HG03097 (cell line): ENCODE results near the gene HDAC4.

Experiments
- ATAC-seq: cut with Tn5 transposase; IDR thresholded peaks from one replicate; pipeline ENCODE4 v1.9.1; 2021; ENCODE audit not compliant: unreplicated experiment, low FRiP score

Gene HDAC4

DNA sequence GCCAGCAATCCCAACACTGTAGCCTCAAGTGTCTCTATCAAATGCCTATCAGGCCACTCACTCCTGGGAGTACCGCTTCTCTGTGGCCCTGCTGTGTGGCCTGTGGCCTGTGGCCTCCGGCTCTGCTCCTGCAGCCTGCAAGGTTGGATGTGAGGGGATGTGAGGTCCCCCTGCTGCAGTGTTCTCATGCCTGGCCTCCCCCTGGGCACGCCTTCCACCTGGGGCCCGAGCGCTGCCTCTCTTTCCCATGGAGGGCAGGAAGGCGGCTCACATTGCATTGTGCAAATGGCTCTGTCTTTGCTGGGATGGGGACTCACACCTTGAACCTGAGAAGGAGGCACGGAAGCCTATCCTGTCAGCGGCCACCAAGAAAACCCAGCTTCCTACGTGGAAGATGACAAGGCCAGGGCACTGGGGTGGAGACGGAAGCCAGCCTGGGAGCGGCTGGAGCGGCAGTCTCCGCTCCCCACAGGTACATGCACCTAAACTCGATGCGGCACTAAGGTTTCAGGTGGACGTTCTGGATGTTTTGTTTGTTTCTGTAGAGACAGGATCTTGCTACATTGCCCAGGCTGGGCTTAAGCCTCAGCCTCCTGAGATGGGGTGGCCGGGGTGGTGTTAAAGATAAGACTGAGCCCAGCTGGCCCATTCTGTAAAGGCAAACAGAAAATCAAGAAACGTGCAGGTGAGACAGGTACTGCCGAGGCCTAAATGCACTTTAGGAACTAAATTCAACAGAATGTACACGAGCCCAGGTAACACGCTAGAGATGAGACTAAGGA is 140.1 kb downstream of the HDAC4 start:
- no peak for ATAC-seq

DNA sequence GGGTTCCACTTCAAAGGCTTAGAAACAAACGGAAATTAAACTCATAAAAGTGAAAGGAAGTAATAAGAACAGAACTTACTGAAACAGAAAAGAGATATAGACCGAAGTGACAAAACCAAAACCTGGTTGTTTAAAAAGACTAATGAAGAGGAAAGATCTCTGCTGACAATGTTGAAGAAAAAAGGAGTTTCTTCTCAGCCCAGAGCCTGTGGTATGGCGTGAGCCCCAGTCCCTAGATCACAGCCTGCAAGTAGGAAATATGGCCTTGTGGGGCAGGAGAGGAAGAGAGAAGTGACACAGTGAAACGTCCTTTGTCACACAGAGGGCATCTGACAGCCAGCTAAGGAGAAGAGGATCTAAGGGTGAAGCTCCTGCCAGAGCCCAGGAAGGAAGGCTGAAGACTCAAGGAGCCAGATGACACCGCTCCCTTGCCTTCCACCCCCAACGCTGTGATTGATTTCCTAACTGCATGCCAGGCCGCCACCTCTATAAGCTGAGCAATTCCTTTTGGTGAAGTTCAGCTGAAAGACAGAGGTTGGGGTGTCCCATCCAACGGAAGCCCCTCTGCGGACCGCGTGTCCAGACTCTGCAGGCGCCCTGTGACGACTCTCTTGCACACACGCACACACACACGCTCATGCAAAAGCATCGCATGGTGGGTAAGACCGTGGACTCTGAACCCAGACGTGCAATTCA is 141.1 kb downstream of the HDAC4 start:
- peak; percentile 68 for ATAC-seq

DNA sequence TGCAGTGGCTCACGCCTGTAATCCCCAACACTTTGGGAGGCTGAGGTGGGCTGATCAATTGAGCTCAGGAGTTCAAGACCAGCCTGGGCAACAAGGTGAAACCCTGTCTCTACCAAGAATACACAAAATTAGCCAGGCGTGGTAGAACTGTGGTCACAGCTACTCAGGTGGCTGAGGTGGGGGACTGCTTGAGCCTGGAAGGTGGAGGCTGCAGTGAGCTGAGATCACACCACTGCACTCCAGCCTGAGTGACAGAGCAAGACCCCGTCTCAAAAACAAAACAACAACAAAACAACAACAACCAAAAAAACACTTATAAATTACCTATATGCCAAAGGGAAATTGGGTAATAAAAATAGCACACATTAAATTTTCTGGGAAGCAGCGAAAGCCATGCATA is 141.6 kb downstream of the HDAC4 start:
- peak; percentile 47 for ATAC-seq

DNA sequence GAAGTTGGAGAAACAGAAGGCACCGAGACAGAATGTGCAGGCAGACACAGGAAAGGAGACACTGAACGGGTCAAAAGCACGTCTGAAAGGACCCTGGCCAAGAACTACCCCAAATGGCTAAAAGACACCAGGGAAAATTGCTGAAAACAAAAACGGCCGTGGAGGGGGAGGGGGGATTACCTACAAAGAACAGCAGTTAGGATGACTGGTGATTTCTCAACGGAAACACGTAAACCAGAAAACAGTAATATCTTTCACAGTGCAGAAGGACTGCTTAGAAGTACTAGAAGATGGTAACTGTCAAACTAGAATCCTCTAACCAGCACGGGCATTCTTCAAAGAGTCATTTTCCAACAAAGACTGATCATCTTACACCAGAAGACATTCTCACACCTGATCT is 142.6 kb downstream of the HDAC4 start:
- ATAC-seq, result no peak

DNA sequence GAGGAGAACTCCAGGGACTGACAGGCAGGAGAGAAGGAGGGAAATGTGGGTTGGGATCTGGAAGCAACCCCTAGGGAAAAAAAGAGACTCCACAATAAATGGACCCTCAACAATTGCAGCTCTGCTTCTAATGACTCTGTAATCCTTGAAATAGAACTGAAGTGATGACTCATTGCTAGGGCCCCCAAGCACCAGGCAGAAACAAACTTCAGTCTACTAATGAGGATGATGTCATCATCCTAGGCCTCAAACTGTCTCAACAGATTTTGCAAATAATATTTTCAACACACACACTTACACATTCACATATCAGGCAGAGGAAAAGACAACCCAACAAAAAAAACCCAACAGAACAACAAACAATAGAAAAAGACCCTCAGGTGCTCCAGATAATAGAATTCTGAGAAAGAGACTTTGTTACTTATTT is 143.3 kb downstream of the HDAC4 start:
- no peak for ATAC-seq

DNA sequence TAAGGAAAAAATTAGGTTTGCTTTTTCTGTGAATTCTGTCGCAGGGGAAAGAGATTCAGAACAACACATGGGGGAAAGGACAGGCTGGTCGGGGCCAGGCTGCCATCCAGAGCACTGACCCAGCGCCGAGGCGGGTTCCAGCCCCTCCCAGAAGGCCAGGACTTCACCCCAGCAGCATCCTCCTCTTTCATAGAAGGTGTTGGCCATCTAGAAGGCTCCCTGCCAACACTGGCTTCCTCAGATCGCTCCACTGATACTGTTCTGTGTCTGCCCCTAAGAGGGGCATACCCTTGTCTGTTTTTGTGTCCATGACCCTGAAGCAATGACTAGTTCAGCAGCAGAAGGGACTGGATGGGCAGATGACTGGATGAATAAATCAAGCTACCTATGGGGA is 144.5 kb downstream of the HDAC4 start:
- no peak for ATAC-seq

DNA sequence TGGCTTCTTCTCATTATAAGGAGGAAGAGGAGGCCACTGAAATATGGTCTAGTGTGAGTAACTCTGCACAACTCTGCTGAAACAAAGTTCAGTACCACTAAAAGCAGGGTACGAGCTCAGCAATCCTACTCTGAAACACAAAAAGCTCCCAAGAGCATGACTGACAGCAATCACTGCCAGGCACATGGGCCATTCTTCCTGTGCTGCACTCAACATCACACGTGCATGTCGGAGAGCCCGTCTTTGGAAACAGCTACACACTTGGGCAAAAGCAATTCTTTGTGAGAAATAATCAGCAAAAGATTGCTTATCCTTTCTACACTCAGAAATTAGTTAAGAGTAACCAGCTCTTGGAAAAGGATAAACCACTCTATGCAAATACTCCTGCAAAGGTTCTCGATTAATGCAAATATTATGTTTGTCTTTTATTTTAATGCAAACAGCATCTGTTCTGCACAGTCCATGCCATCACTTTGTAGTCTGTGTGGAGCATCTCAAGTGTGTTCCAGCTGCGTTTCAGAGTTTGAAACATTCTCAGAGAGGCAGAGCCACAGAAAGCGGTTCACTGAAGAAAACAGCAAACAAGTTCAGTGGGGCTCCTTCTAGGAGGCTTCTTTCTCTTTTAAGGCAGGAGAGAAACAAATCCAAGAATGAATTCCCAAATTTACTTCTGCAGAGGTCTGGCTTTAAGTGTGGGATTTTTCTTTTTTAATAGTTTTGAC is 145.0 kb downstream of the HDAC4 start:
- no peak for ATAC-seq

DNA sequence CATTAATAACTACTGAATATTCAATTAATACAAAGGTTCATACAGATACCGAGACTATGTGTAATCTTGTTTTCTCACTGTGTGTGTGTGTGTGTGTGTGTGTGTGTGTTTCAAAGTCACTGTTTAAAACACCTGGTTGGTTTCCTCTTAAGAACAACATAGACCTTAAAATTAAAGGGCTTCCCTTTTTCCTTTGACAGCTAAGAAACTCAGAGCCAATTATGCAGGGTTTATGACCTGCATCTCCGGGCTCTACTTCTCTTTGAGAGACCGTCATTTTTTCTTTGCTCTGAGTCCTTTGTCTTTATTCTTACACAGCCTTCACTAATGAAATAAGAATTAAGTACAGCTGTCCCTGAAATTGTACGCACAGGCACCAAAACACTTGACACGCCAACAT is 145.6 kb downstream of the HDAC4 start:
- ATAC-seq, result no peak

DNA sequence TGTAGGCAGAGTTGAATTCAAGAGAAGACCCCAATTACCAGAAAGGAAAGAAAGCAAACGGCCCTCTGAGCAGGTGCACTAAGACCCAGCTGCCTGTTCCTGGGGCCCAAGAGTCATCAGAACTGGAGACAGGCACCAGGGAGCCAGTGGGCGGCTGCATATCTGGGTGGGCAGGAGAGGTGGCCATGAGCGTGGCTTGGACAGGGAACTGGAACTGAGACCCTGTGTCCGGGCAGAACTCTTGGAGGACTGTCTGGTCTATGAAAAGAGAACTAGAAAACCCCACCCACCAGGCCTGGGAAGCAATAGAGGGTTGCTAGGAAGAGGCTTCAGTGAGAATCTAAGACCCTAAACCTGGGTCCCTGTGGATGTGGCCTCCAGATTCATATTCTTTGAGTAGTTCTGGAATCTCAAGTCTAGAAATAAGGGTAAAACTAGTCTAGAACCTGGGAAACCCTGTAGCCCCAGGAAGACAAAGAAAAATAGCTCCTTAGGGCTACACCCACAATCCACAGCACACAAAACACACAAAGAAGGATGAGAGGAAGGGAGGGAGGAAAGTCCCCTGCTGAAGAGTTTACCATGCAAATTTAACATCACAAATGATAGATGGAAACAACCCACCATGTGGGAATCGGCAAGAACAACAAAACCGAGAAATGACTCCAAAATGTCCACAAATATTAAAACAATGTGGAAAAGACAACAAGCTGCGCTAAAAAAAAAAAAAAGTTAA is 147.0 kb downstream of the HDAC4 start:
- no peak for ATAC-seq

DNA sequence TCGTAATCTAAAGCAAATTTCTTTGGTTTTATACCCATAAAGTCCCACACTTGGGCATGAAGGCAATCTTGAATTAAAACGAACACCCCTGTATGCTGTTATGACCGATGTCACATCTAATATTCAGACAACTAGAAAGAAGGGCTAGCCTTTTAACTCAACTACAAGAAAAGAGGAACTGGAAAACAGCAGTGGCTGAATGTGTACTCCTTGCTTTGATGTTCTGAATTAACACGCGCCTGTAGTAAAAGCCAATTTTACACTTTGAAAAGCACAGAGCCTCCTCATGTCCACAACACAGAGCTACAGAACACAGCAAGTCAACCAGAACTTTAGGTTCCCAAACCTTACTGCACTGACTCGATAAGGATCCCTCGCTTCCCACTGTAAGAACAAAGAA is 147.6 kb downstream of the HDAC4 start:
- ATAC-seq, result no peak

DNA sequence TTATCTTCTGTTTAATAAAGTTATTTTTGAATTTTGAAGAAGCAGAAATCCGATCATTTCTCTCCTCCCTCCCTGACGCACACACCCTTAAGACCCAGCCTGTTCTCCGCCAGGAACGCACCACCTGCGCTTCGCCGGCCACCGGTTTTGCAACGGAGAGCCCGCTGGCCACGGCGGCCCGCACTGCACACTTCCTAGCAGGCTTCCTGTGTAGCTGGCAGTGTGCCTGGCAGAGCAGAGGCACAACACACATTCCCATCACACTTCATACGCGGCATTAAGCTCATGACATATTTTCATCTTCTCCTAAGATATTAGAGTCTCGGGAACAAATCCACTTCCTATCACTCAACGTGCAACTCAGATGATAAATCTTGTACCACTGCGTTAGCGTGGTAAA is 148.0 kb downstream of the HDAC4 start:
- no peak for ATAC-seq

DNA sequence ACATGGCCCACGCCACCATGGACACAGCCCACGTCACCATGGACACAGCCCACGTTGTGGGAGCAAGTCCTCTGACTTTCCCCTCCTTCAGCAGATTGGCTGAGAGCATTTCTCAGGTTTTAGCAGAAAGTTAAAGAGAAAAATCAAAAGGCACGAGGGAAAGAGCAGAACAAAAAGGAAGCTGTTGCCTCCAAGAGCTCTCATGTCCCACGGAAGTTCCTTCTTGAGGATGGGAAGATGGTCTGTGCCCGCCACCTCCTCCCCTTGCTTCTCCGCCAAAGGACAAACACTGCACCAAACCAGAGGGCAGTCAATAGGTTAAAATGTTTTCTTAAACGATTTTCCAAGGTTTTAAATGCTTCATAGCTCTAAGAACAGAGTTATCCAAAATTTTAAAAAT is 148.4 kb downstream of the HDAC4 start:
- no peak for ATAC-seq

DNA sequence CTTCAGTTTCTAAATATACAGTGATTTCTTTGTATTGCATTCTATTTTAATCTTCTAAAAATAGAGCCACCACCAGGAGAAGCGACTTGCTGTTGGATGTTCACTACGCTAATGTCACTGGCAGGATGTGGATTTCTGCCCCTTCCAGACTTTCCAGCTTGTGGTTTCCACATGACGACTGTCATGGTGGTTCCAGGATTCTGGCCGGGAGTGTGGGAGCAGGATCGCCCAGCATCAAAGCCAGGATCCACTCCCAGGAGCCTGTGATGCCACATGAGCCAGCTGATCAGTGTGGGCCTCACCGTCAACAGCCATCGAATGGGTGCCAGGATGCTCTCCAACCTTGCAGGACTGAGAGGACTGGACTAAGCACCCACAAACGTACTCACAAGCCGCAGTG is 148.8 kb downstream of the HDAC4 start:
- no peak for ATAC-seq

DNA sequence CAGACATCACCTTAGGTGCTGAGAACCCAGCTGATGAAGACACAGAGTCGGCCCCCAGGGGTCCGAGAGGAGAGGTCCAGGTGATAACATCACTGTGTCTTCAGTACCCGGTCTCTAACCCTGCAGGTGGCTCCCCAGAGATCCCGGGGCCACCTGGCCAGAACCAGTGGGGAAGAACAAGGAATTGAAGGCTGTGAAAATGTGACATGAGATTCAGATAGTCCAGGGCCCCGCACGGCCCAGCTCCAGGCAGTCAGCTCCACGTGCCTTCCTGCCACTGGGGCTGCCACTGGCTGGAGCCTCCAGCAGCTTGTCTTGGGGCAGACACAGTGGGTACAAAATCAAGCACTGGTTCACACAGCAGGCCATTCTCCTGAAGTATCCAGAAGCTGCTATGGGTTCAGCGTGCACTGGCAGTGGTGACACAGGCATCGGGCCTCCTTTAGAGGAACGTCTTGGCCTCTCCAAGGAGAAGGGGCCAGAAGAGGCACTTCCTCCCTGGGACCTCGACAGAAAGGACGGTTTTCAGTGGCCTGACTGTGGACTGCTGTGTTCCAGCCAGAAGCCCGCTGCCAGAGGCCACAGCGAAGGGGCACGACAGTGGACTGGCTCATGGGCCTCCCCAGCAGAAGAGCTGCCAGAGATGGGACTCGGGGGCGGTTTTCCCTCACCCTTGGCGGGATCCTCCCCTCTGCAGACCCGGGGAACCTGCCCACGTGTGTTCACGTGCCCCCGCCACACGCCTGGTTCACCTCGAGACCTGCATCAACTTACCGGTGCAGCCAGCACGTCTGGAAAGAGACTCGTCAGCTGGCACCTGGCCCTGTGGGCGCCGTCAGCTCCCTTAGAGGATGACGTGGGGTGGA is 150.4 kb downstream of the HDAC4 start:
- no peak for ATAC-seq

DNA sequence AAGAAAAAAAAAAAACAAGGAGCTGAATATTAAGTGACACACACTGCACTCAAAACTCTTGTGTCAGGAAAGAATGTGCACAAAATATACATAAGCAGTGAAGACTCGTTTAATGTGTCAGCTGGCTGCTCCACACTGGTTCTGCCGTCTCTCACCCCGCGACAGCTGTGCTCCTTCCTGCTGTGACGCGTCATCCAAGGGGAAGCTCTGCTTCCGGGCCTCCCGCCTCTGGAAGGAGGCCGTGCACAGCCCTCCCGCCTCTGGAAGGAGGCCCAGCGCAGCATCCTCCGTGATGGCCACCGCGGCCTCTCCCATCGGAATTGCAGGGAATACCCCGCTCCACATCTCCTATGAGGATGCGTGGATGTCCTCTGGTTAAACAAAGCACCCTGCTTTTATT is 151.0 kb downstream of the HDAC4 start:
- no peak for ATAC-seq

DNA sequence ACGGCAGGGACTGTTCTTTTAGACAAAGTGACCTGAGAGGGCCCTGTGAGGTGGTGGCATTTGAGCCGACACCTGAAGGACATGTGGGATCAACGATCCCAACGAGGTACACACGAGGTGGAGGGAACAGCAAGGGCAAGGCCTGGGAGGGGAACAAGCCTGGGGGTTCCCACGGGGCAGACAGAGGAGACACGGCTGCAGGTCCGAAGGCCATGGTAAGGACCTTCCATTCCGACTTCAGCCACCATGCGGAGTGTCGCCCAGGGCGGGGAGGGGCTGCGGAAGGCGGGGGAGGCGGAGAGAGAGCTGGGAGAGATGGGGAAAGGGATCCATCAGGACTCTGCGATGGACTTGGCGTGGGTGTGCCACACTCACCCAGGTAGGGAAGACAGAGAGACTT is 151.8 kb downstream of the HDAC4 start:
- ATAC-seq, result no peak

DNA sequence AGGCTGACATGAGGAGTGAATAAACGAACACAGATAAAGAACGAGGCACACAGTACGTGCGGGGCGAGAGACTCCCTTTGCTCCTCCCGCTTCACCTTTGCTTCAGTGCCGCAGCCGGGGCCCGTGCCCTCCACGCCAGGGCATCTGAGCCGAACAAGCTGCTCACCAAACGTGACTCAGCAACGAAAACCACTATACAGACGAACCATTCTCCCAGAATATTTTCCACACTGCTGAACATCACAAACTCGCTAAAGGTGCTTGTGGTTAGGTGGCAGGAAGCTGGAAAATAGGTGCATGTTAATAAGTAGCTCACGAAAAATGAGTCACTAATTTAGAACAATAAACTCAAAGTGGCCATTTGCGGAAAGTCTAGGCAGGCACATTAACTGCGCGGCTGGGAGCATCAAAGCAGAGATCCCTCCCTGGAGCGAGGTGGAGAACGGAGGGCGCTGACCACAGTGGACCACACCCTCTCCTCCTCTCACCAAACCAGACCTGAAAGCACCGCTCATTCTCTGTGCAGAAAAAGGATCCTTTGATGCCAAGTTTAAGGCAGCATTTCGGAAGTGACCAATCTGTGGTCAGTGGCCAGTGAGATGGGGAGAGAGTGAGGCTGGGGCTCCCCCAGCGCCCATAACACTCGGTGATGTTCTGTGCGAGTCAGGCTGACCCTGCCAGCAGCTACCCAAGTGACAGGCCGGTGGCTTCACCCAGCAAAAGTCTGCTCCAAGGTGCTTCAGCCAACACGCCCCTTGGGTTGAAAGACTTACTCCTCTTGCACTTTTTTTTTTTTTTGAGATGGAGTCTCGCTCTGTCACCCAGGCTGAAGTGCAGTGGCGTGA is 153.2 kb downstream of the HDAC4 start:
- ATAC-seq, result no peak

DNA sequence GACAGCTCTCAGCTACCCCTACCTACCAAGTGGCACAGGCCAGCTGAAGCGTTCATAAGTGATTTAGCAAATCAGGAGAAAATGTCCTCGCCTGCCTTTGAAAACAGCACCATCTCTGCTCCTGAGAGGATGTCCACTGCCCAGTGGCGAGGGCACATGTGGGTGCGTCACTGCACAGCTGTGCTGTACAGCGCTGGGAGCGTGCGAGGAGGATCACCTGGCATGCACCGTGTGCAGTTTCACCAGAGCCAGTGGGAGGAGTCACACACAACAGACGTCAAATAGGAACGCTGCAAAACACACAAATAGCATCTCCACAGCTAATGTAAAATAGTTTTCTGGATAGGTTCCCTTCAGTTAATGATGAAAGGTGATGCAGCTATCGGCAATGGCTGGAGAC is 154.1 kb downstream of the HDAC4 start:
- ATAC-seq, result no peak
